ENCODE data around the gene ADCY7. TPM values are rescaled to one million over a fixed set of nuclear protein-coding genes. Genes with fewer than 3 reads are reported as not detected.

Gene ADCY7
- total RNA-seq, 2 donors from 2014 or later = 30.1 to 37.2 TPM

- Mint-ChIP-seq H3K27ac (peak overlapping the region; percentile 86), H3K4me3 (no peak overlapping the region), H3K9me3 (no peaks in the 10 kb centered on the region), H3K36me3 (ENCODE audit: low read depth) (peaks cover 58% of the 10 kb centered on the region), H3K4me1 (peaks cover 40% of the 10 kb centered on the region), H3K27me3 (ENCODE audit: insufficient read depth) (no peaks in the 10 kb centered on the region)
- Histone ChIP-seq H3K9me3 (ENCODE audit: control insufficient read depth, low read length) (no peaks in the 10 kb centered on the region), H3K9ac (ENCODE audit: extremely low read depth, low read length, poor library complexity, severe bottlenecking) (no peak overlapping the region), H3K27me3 (ENCODE audit: control insufficient read depth, insufficient read depth, low read length, poor library complexity, severe bottlenecking) (no peaks in the 10 kb centered on the region), H3K4me1 (ENCODE audit: control insufficient read depth, insufficient read depth, low read length) (peaks cover 7% of the 10 kb centered on the region), H3K4me3 (ENCODE audit: low read length) (peak overlapping the region; percentile 48), H3K27ac (ENCODE audit: low read depth, low read length) (no peak overlapping the region), H3K36me3 (ENCODE audit: control insufficient read depth, insufficient read depth, low read length) (peaks cover 84% of the 10 kb centered on the region)
- WGBS, 2 experiments (ENCODE audit: insufficient coverage in 1 of 2, insufficient read length in 1 of 2) = 85 to 100% methylated on average over 1 to 3 of the region's 3 CpGs
- no peak for DNase-seq
- no peak for TF ChIP-seq CTCF (conservative IDR thresholded peaks at IDR 0.05)
Measured at GRCh38 chr16:50360779-50361178, 94.4 kb downstream of the ADCY7 start.

- no peak overlapping the region for H3K4me3 ChIP-seq (ENCODE audit: low read length)
- Mint-ChIP-seq H3K36me3 (ENCODE audit: low read depth) (peaks cover 50% of the 10 kb centered on the region), H3K4me1 (peaks cover 54% of the 10 kb centered on the region), H3K4me3 (no peak overlapping the region), H3K9me3 (no peaks in the 10 kb centered on the region), H3K27me3 (ENCODE audit: insufficient read depth) (no peaks in the 10 kb centered on the region), H3K27ac (no peak overlapping the region)
- no peaks in the 10 kb centered on the region for H3K9me3 ChIP-seq (ENCODE audit: control insufficient read depth, low read length)
- H3K4me1 ChIP-seq (ENCODE audit: control insufficient read depth, insufficient read depth, low read length) = peaks cover 11% of the 10 kb centered on the region
- H3K27me3 ChIP-seq (ENCODE audit: control insufficient read depth, insufficient read depth, low read length, poor library complexity, severe bottlenecking) = no peaks in the 10 kb centered on the region
- H3K27ac ChIP-seq (ENCODE audit: low read depth, low read length) = no peak overlapping the region
- no peak overlapping the region for H3K9ac ChIP-seq (ENCODE audit: extremely low read depth, low read length, poor library complexity, severe bottlenecking)
- no peak for DNase-seq
- WGBS, 2 experiments (ENCODE audit: insufficient coverage in 1 of 2, insufficient read length in 1 of 2) = 93 to 100% methylated on average over 1 to 3 of the region's 10 CpGs
- peaks cover 84% of the 10 kb centered on the region for H3K36me3 ChIP-seq (ENCODE audit: control insufficient read depth, insufficient read depth, low read length)
- TF ChIP-seq CTCF (conservative IDR thresholded peaks at IDR 0.05) = no peak
Measured at GRCh38 chr16:50363656-50364055, 97.3 kb downstream of the ADCY7 start.

- Mint-ChIP-seq H3K27me3 (ENCODE audit: insufficient read depth) (no peaks in the 10 kb centered on the region), H3K36me3 (ENCODE audit: low read depth) (peaks cover 41% of the 10 kb centered on the region), H3K9me3 (peaks cover under 1% of the 10 kb centered on the region), H3K27ac (no peak overlapping the region), H3K4me1 (peaks cover 45% of the 10 kb centered on the region), H3K4me3 (no peak overlapping the region)
- no peak for DNase-seq
- no peak for TF ChIP-seq CTCF (conservative IDR thresholded peaks at IDR 0.05)
- peak overlapping the region; percentile 91 for H3K4me3 ChIP-seq (ENCODE audit: low read length)
- peaks cover 4% of the 10 kb centered on the region for H3K4me1 ChIP-seq (ENCODE audit: control insufficient read depth, insufficient read depth, low read length)
- H3K9me3 ChIP-seq (ENCODE audit: control insufficient read depth, low read length) = peaks cover 4% of the 10 kb centered on the region
- H3K9ac ChIP-seq (ENCODE audit: extremely low read depth, low read length, poor library complexity, severe bottlenecking) = no peak overlapping the region
- H3K27me3 ChIP-seq (ENCODE audit: control insufficient read depth, insufficient read depth, low read length, poor library complexity, severe bottlenecking) = no peaks in the 10 kb centered on the region
- H3K27ac ChIP-seq (ENCODE audit: low read depth, low read length) = no peak overlapping the region
- H3K36me3 ChIP-seq (ENCODE audit: control insufficient read depth, insufficient read depth, low read length) = peaks cover 61% of the 10 kb centered on the region
- WGBS, 2 experiments (ENCODE audit: insufficient coverage in 1 of 2, insufficient read length in 1 of 2) = 88 to 93% methylated on average over 2 of the region's 2 CpGs
Measured at GRCh38 chr16:50365791-50366575, 99.6 kb downstream of the ADCY7 start.

Small RNAs within 50 kb of the gene (microRNA-seq; reads per million reads assigned to microRNA genes)
- gene MIR6771 (ENCODE audit: borderline microRNAs expressed) = not detected

Other genes starting within 250 kb of the ADCY7 start
- 10 to 100 TPM; 20.2 to 24.9 TPM for gene CNEP1R1, start 241.3 kb upstream of the ADCY7 start, total RNA-seq
- 10 to 100 TPM; 13.0 to 14.9 TPM for gene HEATR3, start 200.6 kb upstream of the ADCY7 start, total RNA-seq
- 10 to 100 TPM; 12.8 to 14.1 TPM for gene TENT4B, start 113.2 kb upstream of the ADCY7 start, total RNA-seq
- gene BRD7, start 102.4 kb downstream of the ADCY7 start, total RNA-seq = 100 to 1,000 TPM; 125 to 163 TPM